HG02852 (cell line): ENCODE data around the gene TAL1.
A peak's percentile ranks its signal among the peaks of the same experiment; 100 is the strongest.

Experiments
- ATAC-seq: cut with Tn5 transposase; IDR thresholded peaks from one replicate; pipeline ENCODE4 v1.9.1; 2021; ENCODE audit warnings: mild to moderate bottlenecking, moderate library complexity; ENCODE audit not compliant: unreplicated experiment

Gene TAL1

GRCh38 chr1:47189844-47190508, 42.0 kb downstream of the TAL1 start, which contains the start of gene PDZK1IP1:
Gene PDZK1IP1, minus strand, starts transcription at chr1:47190036. Its CDS starts 104 bp downstream, at chr1:47189932.
- no peak for ATAC-seq

- ATAC-seq = no peak
Observed at GRCh38 chr1:47188791-47189785, 42.9 kb downstream of the TAL1 start.

GRCh38 chr1:47187926-47188250, 44.1 kb downstream of the TAL1 start:
- ATAC-seq = no peak

- no peak for ATAC-seq
Observed at GRCh38 chr1:47187231-47187925, 44.6 kb downstream of the TAL1 start.

GRCh38 chr1:47186267-47187185, 45.5 kb downstream of the TAL1 start:
- no peak for ATAC-seq

GRCh38 chr1:47184822-47185677, 47.0 kb downstream of the TAL1 start:
- ATAC-seq = no peak

- no peak for ATAC-seq
Observed at GRCh38 chr1:47184090-47184821, 47.8 kb downstream of the TAL1 start.

- no peak for ATAC-seq
Observed at GRCh38 chr1:47183308-47184089, 48.5 kb downstream of the TAL1 start.

GRCh38 chr1:47182676-47183235, 49.3 kb downstream of the TAL1 start:
- ATAC-seq = no peak

GRCh38 chr1:47181955-47182675, 49.9 kb downstream of the TAL1 start:
- ATAC-seq = no peak

GRCh38 chr1:47181095-47181954, 50.7 kb downstream of the TAL1 start:
- no peak for ATAC-seq

- no peak for ATAC-seq
Observed at GRCh38 chr1:47180603-47181094, 51.4 kb downstream of the TAL1 start.

GRCh38 chr1:47179988-47180563, 51.9 kb downstream of the TAL1 start:
- ATAC-seq = no peak

GRCh38 chr1:47179017-47179987, 52.7 kb downstream of the TAL1 start:
- peak; percentile 85 for ATAC-seq
